ENCODE results near the gene C1orf56. TPM values are rescaled to one million over a fixed set of nuclear protein-coding genes. Genes with fewer than 3 reads are reported as not detected.

The C1orf56 gene
- total and polyA plus RNA-seq, 11 donors, result 6.3 to 14.2 (median 7.8) TPM

DNA sequence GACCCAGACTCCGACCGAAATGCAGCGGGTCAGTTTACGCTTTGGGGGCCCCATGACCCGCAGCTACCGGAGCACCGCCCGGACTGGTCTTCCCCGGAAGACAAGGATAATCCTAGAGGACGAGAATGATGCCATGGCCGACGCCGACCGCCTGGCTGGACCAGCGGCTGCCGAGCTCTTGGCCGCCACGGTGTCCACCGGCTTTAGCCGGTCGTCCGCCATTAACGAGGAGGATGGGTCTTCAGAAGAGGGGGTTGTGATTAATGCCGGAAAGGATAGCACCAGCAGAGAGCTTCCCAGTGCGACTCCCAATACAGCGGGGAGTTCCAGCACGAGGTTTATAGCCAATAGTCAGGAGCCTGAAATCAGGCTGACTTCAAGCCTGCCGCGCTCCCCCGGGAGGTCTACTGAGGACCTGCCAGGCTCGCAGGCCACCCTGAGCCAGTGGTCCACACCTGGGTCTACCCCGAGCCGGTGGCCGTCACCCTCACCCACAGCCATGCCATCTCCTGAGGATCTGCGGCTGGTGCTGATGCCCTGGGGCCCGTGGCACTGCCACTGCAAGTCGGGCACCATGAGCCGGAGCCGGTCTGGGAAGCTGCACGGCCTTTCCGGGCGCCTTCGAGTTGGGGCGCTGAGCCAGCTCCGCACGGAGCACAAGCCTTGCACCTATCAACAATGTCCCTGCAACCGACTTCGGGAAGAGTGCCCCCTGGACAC, 534 bp downstream of the C1orf56 start:
- TF ChIP-seq POLR2A (IDR thresholded peaks at IDR 0.05) (no peak), CTCF (IDR thresholded peaks at IDR 0.05) (peak in 8 of 12 donors; percentile 30 to 65 (median 50))
- Histone ChIP-seq H3K4me3 (peak overlapping the region; percentile 60 to 87 (median 77)), H3K4me1 (peaks cover 0 to 42% (median 19%) of the 10 kb centered on the region in 12 donors), H3K36me3 (peaks cover 0 to 40% (median 23%) of the 10 kb centered on the region in 9 donors), H3K27me3 (no peaks in the 10 kb centered on the region), H3K9me3 (no peaks in the 10 kb centered on the region), H3K27ac (peak overlapping the region; percentile 53 to 95 (median 90))
- WGBS, 4 donors, result 0% methylated on average over 1 to 48 of the region's 48 CpGs
- intact Hi-C loops (cut with DNase I), result loop anchor here in 3 of 10 donors (1.0 to 5.0 kb wide), 3 partner anchors 24 to 41 kb away; partner anchors contain the start of genes MINDY1 (in 1 of the 3) and PRUNE1 (in 1 of the 3)
- peak; percentile 70 to 86 (median 84) for ATAC-seq
- DNase-seq, result peak; percentile 72 to 84 (median 79)

- Histone ChIP-seq H3K27me3 (no peaks in the 10 kb centered on the region), H3K36me3 (peaks cover 2 to 42% (median 24%) of the 10 kb centered on the region in 9 donors), H3K4me3 (peak overlapping the region; percentile 60 to 87 (median 77)), H3K9me3 (no peaks in the 10 kb centered on the region), H3K27ac (peak overlapping the region; percentile 53 to 95 (median 90)), H3K4me1 (peaks cover 0 to 42% (median 19%) of the 10 kb centered on the region in 12 donors)
- DNase-seq, result no peak
- 6 to 20% (median 11%) methylated on average over 3 of the region's 3 CpGs for WGBS, 4 donors
- no peak for ATAC-seq
- peak in 4 of 12 donors; percentile 45 to 54 (median 50) for TF ChIP-seq CTCF (IDR thresholded peaks at IDR 0.05)
- peak in 1 of 2 donors; percentile 42 for TF ChIP-seq POLR2A (IDR thresholded peaks at IDR 0.05)
- intact Hi-C loops (cut with DNase I), result loop anchor here in 3 of 10 donors (1.0 to 5.0 kb wide), 3 partner anchors 24 to 41 kb away; partner anchors contain the start of genes MINDY1 (in 1 of the 3) and PRUNE1 (in 1 of the 3)
Observed at GRCh38 chr1:151048645-151049032, 1.1 kb downstream of the C1orf56 start.

GRCh38 chr1:151049458-151049857, 1.9 kb downstream of the C1orf56 start:
- Histone ChIP-seq H3K36me3 (peaks cover 2 to 50% (median 32%) of the 10 kb centered on the region in 9 donors), H3K9me3 (no peaks in the 10 kb centered on the region), H3K4me1 (peaks cover 0 to 46% (median 19%) of the 10 kb centered on the region in 12 donors), H3K27me3 (no peaks in the 10 kb centered on the region), H3K27ac (peak overlapping the region in 1 of 12 donors; percentile 95), H3K4me3 (peak overlapping the region in 1 of 12 donors; percentile 10)
- intact Hi-C loops (cut with DNase I), result loop anchor here in 1 of 10 donors (5.0 kb wide), 1 partner anchor 42 kb away; the partner anchor contains the start of genes MINDY1 and PRUNE1
- DNase-seq, result no peak
- no peak for TF ChIP-seq POLR2A (IDR thresholded peaks at IDR 0.05)
- no peak for TF ChIP-seq CTCF (IDR thresholded peaks at IDR 0.05)
- 83 to 94% (median 92%) methylated on average over 5 of the region's 5 CpGs for WGBS, 4 donors
- no peak for ATAC-seq

GRCh38 chr1:151050051-151050688, 2.6 kb downstream of the C1orf56 start:
- DNase-seq (no peak), ATAC-seq (no peak)
- TF ChIP-seq POLR2A (IDR thresholded peaks at IDR 0.05) (peak in 1 of 2 donors; percentile 3), CTCF (IDR thresholded peaks at IDR 0.05) (no peak)
- 82 to 88% (median 85%) methylated on average over 2 of the region's 2 CpGs for WGBS, 4 donors
- H3K9me3 ChIP-seq, result no peaks in the 10 kb centered on the region
- intact Hi-C loops (cut with DNase I), result no loop called here
- H3K27me3 ChIP-seq, result no peaks in the 10 kb centered on the region
- peaks cover 0 to 53% (median 20%) of the 10 kb centered on the region in 12 donors for H3K4me1 ChIP-seq
- H3K36me3 ChIP-seq, result peaks cover 2 to 58% (median 39%) of the 10 kb centered on the region in 9 donors
- peak overlapping the region in 3 of 12 donors; percentile 1 to 95 (median 24) for H3K27ac ChIP-seq
- H3K4me3 ChIP-seq, result no peak overlapping the region

Data from heart left ventricle (tissue), 16 donors.